ENCODE results near the gene ILK.

The ILK gene

DNA sequence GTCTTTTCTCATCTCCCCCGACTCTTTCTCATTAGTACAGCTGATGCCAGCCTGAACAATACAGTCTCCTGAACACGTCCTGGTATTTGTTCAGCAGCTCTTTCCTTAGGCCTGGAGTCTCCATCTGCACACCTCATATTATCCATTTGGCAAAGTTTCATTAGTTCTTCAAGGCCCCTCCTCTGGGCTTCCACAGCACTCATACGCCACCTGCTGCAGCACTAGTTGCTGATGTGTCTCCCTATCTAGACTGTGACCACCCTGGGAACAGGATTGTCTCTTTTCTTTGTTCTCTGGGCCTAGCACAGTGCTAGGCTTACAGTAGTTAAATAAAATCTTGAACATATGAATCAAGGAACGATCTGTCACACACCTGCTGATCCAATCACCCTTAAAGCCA is 34.9 kb downstream of the ILK start:
- DNase-seq: no peak

DNA sequence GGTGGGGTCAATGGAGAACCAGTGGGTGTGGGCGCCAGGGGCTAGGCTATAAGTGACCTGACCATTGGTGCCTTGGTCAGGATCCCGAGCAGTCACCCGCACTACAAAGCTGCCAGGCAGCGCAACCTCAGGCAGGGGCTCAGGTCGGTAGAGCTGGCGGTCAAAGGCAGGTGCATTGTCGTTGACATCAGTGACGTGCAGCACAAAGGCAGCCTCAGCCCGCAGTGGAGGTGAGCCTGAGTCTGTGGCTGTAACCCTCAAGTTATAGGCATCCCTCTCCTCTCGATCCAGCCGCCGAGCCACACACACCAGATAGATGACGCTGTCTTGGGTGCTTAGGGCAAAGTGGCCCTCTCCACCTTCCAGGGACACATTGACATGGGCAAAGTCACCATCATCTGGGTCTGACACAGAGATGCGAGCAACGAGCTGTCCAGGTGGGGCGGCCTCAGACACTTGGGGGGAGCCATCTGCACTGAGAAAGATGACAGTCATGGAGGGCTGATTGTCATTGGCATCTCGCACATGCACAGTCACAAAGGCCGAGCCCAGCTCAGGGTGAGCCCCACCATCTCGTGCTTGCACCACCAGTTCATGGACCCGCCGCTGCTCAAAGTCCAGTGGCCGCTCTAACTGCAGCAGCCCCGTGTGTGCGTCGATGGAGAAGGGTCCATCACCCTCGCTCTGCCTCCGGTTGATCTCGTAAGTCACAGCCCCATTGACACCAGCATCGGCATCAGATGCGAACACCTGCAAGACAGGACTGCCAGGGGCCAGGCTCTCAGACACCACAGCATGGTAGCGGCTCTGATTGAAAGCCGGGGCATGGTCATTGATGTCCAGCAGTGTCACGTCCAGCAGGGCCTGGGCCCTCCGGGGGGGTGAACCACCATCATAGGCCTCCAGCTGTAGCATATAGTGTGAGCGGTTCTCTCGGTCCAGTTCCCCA is 36.7 kb downstream of the ILK start:
- DNase-seq: no peak

- no peak for DNase-seq
Observed at GRCh38 chr11:6640985-6641701, 37.6 kb downstream of the ILK start.

DNA sequence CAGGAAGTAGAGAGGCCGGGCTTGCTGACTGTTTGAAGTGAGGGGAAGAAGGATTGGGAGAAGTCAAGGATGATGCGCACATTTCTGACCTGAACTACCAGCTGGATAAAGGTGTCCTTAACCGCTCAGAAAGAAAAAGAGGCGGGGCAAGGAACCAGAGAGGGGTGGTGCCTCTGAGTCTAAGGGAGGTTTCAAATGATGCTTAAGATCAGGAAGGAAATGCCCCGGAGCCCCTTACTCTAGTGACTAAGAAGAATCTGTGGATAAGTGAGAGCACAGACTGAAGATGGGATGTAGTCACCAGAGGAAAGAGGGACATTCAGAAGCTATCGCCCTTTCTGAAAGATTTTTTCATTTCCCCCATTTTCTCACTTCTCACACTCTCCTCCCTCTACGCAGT is 39.4 kb downstream of the ILK start:
- DNase-seq: no peak

DNA sequence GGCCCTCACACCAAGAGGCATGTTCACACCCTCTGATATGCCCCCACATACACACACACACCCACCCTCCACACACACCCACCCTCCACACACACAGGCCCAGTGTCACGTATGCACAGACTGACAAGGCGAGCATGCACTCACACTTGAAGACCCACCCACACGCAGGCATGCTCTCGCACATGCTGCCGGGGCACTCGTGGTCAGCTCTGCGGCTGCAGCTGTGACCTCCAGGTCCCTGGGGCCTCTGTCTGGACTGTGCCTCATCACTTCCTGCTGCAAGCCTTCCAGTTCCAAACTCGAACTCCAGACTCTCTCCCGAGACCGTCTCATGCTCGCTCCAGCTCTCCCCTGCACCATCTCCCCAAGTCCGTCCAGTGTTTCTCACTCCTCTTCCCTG is 42.5 kb downstream of the ILK start:
- DNase-seq: no peak

DNA sequence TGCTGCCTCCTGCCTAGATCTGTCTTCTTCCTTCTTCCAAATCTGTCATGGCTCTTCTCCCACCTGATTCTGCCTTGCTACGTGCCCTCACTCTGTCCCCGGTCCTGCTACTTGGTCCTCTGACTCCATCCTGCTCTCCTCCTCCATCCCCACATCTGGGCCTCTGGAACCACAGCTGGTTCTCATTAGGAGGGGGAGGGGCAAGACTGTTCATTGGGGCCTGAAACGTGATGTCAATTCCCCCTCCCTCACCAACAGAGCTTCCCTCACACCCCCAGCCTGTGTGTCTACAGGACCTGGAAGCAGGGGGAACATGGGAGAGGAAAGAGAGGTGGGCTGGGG is 43.0 kb downstream of the ILK start:
- DNase-seq: no peak

DNA sequence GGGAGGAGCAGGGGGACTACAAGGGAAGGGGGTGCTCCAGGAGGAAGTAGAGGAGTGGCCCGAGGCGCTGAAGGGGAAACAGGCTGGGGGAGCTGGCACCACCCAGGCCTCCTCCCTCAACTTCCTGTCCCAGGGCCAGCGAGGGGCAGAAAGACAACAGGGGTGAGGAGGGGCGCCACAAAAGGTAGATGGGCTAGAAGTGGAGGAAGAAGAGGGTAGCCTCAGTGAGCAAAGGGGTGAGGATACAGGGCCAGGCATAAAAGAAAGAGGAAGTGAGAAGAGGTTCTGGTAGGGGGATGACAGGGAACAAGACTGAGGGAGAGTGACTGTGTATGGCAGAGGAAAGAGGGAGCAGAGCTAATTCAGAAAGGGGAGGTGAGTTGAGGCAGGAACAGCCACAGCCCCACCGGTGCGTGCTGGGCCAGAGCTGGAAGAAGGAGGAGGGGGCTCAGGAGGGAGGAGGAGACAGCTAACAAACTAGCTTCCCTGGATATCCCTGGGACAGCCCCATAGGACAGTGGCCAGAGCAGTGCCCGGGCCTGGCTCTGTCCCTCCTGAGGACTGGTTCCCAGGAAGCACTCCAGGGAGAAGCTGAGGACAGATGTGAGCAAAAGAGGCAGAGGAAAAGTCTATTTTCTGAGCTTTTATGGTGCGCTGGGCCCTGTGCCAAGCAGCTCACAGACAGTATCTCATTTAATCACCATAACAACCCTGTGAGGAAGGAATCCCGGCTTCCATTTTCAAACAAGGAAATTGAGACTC is 43.5 kb downstream of the ILK start:
- no peak for DNase-seq

DNA sequence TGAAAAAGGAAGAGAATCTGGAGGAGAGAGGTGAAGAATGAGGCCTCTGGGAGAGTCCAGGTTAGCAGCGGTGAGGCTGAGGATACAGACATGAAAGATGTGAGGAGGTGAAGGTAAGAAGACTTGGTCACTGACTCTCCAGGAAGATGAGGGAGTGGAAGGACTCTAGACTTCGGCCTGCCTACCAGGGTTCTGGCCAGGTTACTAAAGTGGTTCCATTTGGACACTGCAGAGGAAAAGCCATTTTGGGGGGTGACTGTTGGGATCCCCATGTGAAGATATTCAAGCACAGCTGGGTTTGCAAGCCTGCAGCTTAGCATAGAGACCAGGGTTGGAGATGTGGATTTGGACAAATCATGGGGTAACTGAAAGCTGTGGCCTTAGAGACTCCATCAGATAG is 44.3 kb downstream of the ILK start:
- DNase-seq: no peak

DNA sequence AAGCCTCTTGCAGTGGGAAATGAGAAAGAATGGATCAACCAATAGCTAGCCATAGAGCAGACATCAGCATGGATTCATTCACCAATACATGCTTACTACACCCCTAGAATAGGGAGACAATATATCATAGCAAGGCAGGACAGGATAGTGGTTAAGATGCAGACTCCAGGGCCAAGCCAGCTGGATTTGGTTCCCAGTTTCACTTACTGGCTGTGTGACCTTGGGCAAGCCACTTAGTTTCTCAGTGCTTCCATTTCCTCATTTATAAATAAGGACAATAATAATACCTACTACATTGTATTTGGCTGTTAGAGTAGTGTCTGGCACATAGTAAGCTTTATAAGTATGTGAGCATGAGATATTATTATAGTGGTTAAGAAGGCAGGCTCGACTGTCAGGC is 44.9 kb downstream of the ILK start:
- DNase-seq: no peak

DNA sequence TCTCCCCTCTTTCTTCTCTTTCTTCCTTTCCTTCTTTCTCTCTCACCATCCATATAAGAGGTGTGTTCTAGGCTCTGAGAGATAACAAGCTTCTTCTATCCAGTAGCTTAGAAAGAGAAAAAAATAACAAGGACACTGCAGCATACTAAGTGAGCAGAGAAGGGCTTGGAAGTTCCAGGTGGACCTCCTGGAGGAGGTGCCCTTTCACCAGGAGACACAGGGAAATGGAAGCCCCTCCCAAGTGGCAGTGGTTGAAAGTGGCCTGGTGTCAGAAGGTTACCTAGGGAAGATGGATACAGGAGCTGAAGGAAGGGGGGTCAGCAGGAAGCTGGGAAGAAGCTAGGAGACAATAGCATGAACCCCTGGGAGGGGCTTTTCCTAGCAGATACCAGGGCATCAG is 46.5 kb downstream of the ILK start:
- DNase-seq: no peak

- peak; percentile 24 to 60 for DNase-seq
Observed at GRCh38 chr11:6650980-6651379, 47.4 kb downstream of the ILK start.

GRCh38 chr11:6652182-6652581 is 48.6 kb downstream of the ILK start:
- DNase-seq: no peak

DNA sequence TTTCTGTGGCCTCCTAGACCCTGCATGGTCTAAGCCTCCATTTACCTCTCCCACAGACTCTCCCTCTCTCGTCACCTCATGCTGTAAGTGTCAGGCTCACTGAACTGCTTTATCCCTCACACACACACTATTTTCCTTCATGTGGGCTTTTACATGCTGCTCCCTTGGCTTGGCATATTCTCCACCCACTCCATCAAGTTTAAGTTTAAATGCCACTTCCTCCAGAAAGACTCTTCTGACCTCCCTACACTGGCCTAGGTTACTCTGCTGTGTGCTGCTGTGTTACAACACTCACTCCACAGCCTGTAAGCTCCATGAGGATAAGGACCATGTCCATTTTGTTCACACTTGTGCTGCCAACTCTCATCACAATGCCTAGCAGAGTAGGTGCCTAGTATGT is 49.5 kb downstream of the ILK start:
- no peak for DNase-seq

GRCh38 chr11:6653656-6654055 is 50.1 kb downstream of the ILK start:
- no peak for DNase-seq

DNA sequence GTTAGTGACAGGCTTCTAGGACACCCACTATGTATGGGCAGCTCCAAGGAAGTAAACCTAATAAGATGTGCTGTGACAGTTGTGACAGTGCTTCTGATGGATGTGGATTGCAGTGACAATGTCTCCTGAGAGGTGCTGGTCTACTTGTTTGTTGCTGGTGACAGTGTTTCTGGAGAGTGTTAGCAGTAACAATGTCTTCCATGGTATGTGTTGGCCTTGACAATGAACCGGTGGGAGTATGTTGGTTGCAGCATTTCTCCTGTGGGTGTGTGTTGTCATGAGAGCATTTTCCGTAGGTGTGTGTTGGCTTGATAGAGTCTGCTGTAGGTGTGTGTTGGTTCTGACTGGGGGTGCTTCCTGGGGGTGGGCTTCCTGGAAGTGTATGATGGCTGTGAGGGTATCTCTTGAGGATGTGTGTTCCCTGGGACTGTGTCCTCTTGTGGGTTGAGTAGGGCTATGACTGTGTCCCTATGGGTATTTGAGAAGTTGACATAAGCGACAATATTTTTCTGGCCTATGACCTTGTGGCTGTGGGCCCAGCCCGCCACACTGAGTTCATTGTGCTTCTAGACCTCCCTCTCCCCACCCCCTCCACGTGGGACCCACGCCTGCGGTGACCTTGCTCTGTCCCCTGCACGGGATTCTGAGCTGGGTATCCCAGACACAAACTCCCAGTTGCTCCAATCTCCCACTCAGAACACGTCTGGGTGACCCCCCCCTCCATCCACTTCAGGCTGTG is 50.9 kb downstream of the ILK start:
- DNase-seq: peak in 1 of 2 experiments; percentile 38

DNA sequence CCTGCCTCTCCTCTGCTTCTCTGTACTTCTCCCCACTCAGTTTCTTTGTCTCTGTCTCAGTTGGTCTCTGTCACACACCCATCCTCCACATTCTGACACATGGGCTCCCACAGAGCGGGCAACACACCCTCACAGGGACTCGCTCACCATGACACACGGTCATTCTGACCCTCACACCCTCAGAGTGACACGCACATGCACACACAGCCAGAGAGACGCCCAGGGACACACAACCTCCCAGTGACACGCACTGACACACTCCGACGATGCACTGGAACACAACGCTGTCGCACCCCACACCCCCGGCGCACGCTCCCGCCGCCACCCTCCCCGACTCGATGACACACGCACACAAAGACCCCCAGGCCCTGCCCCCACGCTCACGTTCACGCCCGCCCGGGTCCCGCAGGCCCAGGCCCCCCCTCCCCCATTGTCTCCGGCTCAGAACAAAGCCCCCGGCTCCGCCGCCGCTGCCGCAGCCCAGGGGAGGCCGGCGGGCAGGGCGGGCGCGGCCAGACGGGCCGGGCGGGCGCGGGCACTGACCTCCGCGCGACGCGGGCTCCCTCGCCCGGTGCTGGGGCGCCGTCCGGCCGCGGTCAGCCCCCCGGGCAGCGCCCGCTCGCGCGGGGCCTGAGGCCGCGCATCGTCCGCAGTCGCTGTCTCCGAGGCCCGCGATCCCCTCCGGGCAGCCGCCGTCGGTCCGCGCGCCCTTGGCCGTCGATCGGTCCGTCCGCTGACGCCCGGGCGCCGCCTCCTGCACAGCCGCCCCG is 51.6 kb downstream of the ILK start:
- DNase-seq: peak; percentile 30 to 35

DNA sequence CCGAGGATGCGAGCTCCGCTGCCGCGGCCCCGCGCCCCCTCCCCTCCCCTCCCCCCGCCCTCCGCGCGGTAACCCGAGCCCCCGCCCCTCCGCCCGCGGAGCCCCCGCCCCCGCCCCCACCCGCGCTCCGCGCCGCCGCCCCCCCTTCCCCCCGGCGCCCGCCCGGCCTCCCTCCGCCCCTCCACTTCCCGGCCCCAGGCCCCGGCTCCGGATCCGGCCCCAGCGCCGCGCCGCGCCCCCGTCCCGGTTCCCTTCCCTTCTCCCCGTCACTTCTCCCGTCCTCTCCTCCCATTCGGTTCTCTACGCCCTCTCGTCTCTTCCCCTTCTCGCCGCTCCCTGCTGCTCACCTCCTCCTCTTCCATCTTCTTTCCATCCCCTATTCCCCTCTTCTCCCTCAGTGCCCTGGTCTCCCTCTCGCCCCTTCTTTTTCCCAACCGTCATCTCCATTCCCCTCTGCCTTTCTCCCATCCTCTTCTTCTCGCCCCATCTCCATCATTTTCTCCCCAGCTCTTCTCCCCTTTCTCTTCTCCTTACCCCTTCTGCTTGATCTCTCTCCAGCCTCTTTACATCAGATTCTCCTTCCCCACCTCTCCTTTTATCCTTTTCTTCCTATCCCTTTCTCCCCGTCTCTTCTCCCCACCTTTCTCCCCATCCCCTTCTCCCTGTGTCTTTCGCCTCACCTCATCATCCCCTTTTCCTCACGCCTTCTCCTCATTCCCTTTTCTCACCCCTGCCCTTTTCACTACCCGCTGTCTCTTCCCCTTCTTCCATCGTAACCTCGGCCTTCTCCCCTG is 52.4 kb downstream of the ILK start, which contains the start of gene DCHS1:
DCHS1 (minus strand) TSS at position 20 of the 794 bp plus-strand sequence. CDS start 14,196 bp downstream, outside the sequence.
- DNase-seq: peak in 1 of 2 experiments; percentile 12

DNA sequence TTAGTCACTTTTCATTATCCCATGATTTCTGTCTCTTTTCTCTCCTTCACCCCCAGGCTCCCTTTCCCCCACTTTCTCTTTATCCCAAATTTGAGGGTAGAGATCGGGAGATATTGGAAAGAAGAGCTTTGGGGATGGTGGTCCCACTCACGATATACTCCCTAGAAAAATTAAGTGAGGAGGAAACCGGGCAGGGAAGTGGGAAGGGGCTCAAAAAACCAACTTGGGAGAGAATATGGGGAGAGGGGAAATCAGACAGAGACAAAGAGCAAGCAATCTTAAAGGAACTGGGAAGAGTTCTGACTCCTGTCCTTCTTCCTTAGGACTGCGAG is 53.0 kb downstream of the ILK start:
- DNase-seq: no peak

DNA sequence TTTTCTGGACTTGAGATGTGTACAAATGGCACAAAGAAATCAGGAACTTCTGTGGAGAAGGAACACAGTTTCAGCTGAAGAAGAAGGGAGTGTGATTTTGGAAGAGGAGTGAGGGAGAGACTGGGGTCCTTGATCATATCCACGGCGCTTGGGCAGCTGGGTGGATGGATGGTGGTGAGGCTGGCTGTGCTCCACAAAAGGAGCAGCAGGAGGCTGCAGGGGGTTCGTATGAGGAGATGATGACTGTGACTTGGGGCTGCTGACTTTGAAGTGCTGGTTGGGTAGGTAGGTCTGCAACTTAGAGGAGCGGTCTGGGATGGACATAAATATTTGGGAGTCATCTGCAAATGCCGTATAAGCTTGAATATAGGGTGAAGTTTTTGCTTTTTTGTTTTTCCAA is 53.4 kb downstream of the ILK start:
- DNase-seq: no peak

- no peak for DNase-seq
Observed at GRCh38 chr11:6657346-6657745, 53.8 kb downstream of the ILK start.

GRCh38 chr11:6658647-6659046 is 55.1 kb downstream of the ILK start:
- no peak for DNase-seq

Data from stimulated activated CD4-positive, alpha-beta T cell treated with anti-CD3 and anti-CD28 coated beads, Interleukin-4, amount 100 ng/mL, for 4 hours (primary cell).